Right lobe of liver (tissue), 4 donors: ENCODE measurements around the gene ZDHHC14.

Experiments
- POLR2A ChIP-seq: fragments of 450-650 bp; IDR thresholded peaks from one replicate; pipeline ENCODE4 v1.6.1; 2017; ENCODE audit warnings: antibody characterized with exemption, mild to moderate bottlenecking
- TF ChIP-seq, protein P1 (sequence below), 4 donors: fragments of 200-600 bp in 3 of 4; fragments of 450-650 bp in 1 of 4; IDR thresholded peaks; one replicate each; pipeline versions ENCODE4 v1.5.1 to v1.8.0; 2016 to 2022; ENCODE audit warnings: antibody characterized with exemption in 4 of 4, mild to moderate bottlenecking in 2 of 4
- donor health status: DM: no; HTN: no; CAD: no.
- donor health status: DM: no; HTN: no; CAD: no.
- donor health status: DM: no; HTN: yes; CAD: no.

GRCh38 chr6:157699777-157700636, 319.0 kb downstream of the ZDHHC14 start:
- TF ChIP-seq, protein P1, sequence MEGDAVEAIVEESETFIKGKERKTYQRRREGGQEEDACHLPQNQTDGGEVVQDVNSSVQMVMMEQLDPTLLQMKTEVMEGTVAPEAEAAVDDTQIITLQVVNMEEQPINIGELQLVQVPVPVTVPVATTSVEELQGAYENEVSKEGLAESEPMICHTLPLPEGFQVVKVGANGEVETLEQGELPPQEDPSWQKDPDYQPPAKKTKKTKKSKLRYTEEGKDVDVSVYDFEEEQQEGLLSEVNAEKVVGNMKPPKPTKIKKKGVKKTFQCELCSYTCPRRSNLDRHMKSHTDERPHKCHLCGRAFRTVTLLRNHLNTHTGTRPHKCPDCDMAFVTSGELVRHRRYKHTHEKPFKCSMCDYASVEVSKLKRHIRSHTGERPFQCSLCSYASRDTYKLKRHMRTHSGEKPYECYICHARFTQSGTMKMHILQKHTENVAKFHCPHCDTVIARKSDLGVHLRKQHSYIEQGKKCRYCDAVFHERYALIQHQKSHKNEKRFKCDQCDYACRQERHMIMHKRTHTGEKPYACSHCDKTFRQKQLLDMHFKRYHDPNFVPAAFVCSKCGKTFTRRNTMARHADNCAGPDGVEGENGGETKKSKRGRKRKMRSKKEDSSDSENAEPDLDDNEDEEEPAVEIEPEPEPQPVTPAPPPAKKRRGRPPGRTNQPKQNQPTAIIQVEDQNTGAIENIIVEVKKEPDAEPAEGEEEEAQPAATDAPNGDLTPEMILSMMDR (IDR thresholded peaks at IDR 0.05) = no peak
- no peak for TF ChIP-seq POLR2A
